ENCODE data around the gene CFAP77. TPM values are rescaled to one million over a fixed set of nuclear protein-coding genes. Genes with fewer than 3 reads are reported as not detected.

CFAP77 gene
- total and polyA plus RNA-seq, 2 of the 8 experiments (the other 6 are each of a cell fraction or from before 2014, with no cell fraction given) = 0.63 to 0.97 TPM

DNA sequence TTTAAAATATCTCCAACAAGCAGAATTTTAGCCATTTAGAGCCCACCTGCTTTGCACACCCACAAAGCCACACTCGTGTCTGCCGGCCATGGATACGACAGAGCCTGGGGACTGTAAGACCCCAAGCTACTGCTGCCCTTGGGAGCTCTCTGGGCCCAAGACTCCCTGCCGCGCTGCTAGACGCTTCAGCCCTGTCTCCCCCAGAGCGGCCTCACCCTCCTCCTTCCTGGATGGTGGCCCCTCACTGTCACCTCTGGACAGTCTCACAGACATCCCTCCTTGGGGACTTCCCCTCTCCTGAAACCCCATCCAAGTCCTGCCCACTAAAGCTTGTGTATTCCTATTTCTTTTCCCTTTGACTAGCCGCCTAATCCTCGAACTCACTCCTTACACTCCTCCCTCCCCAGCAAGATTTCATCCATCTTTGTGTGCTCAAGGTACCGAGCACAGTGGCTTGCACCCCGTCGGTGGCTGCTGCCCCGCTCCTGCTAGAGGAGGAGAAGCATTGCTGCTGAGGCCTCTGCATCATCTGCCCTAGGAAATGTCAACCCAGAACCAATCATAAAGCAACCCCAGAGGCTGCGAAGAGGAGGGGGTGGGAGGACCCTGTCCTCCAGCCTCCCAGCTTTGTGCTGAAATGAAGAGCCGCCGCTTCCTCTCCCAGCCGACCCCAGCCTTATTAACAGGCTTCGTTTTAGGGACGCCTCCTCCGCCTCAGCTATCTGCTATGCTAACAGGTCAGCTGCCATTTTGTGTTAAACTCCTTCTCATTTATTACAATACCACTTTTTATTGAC, 71.2 kb downstream of the CFAP77 start:
- FAIRE-seq = no peak
- no peak for TF ChIP-seq NRF1 (IDR thresholded peaks at IDR 0.05; ENCODE audit: low read depth, low read length)
- no peak for TF ChIP-seq HDAC6 (IDR thresholded peaks at IDR 0.05; ENCODE audit: low read depth, low read length)
- TF ChIP-seq, protein P1, sequence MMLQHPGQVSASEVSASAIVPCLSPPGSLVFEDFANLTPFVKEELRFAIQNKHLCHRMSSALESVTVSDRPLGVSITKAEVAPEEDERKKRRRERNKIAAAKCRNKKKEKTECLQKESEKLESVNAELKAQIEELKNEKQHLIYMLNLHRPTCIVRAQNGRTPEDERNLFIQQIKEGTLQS (IDR thresholded peaks at IDR 0.05; ENCODE audit: insufficient read depth, low read depth, low read length) = no peak
- TF ChIP-seq CBX8 (IDR thresholded peaks at IDR 0.05; ENCODE audit: borderline replicate concordance, low read depth, low read length) = no peak
- no peak for TF ChIP-seq SIRT6 (IDR thresholded peaks at IDR 0.05; ENCODE audit: low read length)
- TF ChIP-seq SIN3A (conservative IDR thresholded peaks at IDR 0.05 in 1 of 2, IDR thresholded peaks at IDR 0.05 in 1 of 2; ENCODE audit: low read depth in 1 of 2, low read length in 2 of 2) = no peak
- no peak for TF ChIP-seq CEBPB (IDR thresholded peaks at IDR 0.05; ENCODE audit: low read depth, low read length)
- TF ChIP-seq SUZ12 (IDR thresholded peaks at IDR 0.05; ENCODE audit: low read length) = no peak

More for the DNA sequence above, 71.2 kb downstream of the CFAP77 start:
- Histone ChIP-seq H2AFZ (ENCODE audit: low read length) (no peak overlapping the region), H3K4me1 (replicated peaks in 1 of 4; ENCODE audit: control insufficient read depth in 3 of 4, insufficient read depth in 4 of 4, low read length in 3 of 4) (peaks cover 0 to 4% (median 2%) of the 10 kb centered on the region in 4 experiments; a peak in 3 of 7 replicates), H4K20me1 (replicated peaks in 1 of 2; ENCODE audit: control insufficient read depth in 1 of 2, insufficient read depth in 2 of 2, low read length in 2 of 2) (no peaks in the 10 kb centered on the region), H3K14ac (ENCODE audit: insufficient read length) (no peak overlapping the region), H3K79me2 (ENCODE audit: control insufficient read depth in 1 of 2, insufficient read depth in 2 of 2, low read length in 2 of 2) (no peaks in the 10 kb centered on the region), H2BK5ac (ENCODE audit: low read depth, low read length) (no peak overlapping the region), H3K18ac (ENCODE audit: extremely low read depth, low read length) (no peak overlapping the region), H3K4me3 (ENCODE audit: extremely low read depth in 1 of 4, insufficient read depth in 2 of 4, low read depth in 3 of 4, low read length in 4 of 4) (no peak overlapping the region), H3K79me1 (ENCODE audit: low read depth, low read length) (no peaks in the 10 kb centered on the region), H2BK15ac (ENCODE audit: low read length) (no peak overlapping the region), H3K9me3 (ENCODE audit: insufficient read depth in 2 of 2, low read depth in 1 of 2, low read length in 1 of 2) (no peaks in the 10 kb centered on the region), H2BK120ac (replicated peaks; ENCODE audit: low read depth, low read length) (no peak overlapping the region), H3K23me2 (ENCODE audit: low read depth, low read length) (no peaks in the 10 kb centered on the region), H3K4me2 (ENCODE audit: insufficient read depth in 1 of 2, low read depth in 2 of 2, low read length in 2 of 2) (no peak overlapping the region), H3K56ac (replicated peaks; ENCODE audit: insufficient read length, low read depth, low read length) (no peak overlapping the region), H3K9ac (replicated peaks in 1 of 4; ENCODE audit: extremely low read depth in 1 of 4, low read depth in 3 of 4, low read length in 3 of 4) (no peak overlapping the region), H4K8ac (ENCODE audit: extremely low read depth, insufficient read depth, low read length) (no peak overlapping the region), H2BK20ac (ENCODE audit: low read length) (no peak overlapping the region), H2AK5ac (ENCODE audit: low read depth, low read length) (no peak overlapping the region), H3K27me3 (replicated peaks in 1 of 4; ENCODE audit: control insufficient read depth in 3 of 4, extremely low read depth in 1 of 4, insufficient read depth in 3 of 4, low read length in 3 of 4) (no peaks in the 10 kb centered on the region; a peak in 2 of 7 replicates), H3K23ac (ENCODE audit: insufficient read length) (no peak overlapping the region), H2BK12ac (ENCODE audit: low read depth, low read length) (no peak overlapping the region), H3K4ac (replicated peaks; ENCODE audit: insufficient read length, low read depth, low read length) (no peak overlapping the region), H3K36me3 (ENCODE audit: control insufficient read depth in 2 of 4, insufficient read depth in 4 of 4, low read length in 3 of 4) (no peaks in the 10 kb centered on the region), H4K5ac (ENCODE audit: insufficient read length, low read depth, low read length) (no peak overlapping the region), H3K27ac (ENCODE audit: low read depth, low read length) (no peak overlapping the region), H4K91ac (replicated peaks; ENCODE audit: insufficient read length, low read length) (no peak overlapping the region)
- WGBS, 2 experiments (ENCODE audit: extremely low coverage in 1 of 2, insufficient coverage in 1 of 2, insufficient read length in 1 of 2, insufficient replicate concordance in 2 of 2, low coverage in 1 of 2, low lambda C conversion rate in 2 of 2, missing lambda C conversion rate in 1 of 2) = 83% methylated on average over 20 of the region's 20 CpGs; no CpG with 5 or more reads in 1 of the 2 experiments
- no peak for DNase-seq (ENCODE audit: low read depth in 1 of 2, low spot score in 2 of 2)
- CTCF ChIA-PET (ENCODE audit: partially characterized antibody) = interaction anchor here (0.7 to 1.7 kb wide), 6 partner anchors 9 to 489 kb away, joined by 3 to 5 read pairs (median 4); no protein-coding TSS in a partner anchor
- POLR2A ChIA-PET (ENCODE audit: partially characterized antibody) = no interaction called here

Data from H1 (cell line).